ENCODE data around the gene PLCB3.
A peak's percentile ranks its signal among the peaks of the same experiment; 100 is the strongest.

PLCB3 gene

DNA sequence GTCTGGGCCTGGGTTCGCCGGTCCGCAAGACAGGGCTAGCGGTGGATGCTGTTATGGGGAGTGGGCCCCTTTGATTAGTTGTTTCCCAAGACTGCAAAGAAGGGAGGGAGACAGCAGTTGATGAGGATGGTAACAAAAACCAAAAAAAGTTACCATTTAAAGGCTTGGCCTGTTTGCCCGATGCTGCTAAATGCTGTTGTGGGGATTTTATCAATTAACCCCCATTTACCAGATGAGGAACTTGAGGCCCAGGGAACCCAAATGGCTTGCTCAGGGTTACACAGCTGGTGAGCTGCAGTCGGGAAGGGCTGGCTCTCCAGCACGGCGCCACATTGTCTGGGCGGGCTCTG, 28.7 kb upstream of the PLCB3 start:
- DNase-seq (ENCODE audit: low read depth): no peak

GRCh38 chr11:64223001-64223651, 28.2 kb upstream of the PLCB3 start:
- no peak for DNase-seq (ENCODE audit: low read depth)

DNA sequence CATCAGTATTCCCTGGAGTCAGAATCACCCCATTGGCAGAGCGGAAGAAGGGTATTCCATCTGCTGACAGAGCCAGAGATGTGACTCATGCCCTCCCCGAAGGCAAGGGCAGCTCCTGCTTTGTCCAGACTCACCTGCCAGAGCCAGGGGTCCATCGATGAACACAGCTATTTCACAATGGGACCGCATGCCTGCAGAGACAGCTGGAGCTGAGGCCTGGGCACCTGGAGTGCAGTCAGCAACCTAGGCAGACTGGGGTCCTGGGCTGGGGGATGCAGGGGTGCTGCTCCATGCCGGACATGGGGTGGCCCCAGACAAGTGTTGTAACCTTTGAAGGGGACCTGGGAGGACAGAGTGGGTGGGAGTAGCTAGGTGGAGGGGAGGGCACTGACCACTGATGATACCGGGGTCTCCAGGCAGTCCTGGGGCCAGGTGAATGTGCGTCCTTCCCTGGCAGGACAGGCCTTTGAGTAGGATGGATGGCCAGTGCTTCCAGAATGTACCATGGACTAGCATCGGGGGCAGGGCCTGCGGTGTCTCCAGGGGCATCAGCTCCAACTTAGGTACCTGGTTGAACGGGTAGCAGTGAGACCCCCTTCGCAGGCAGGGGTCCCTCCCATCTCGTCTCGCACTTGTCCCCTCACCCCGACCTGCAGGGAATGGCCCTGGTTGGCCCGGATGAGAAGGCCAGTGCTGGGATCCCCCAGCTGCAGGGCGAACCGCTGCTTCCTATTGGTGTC, 27.0 kb upstream of the PLCB3 start:
- DNase-seq (ENCODE audit: low read depth): peak; percentile 25

- no peak for DNase-seq (ENCODE audit: low read depth)
Observed at GRCh38 chr11:64224891-64225607, 26.3 kb upstream of the PLCB3 start.

- peak; percentile 78 for DNase-seq (ENCODE audit: low read depth)
Observed at GRCh38 chr11:64225608-64226506, 25.5 kb upstream of the PLCB3 start, which contains the start of the genes NUDT22 and TRPT1. Gene NUDT22 (plus strand): TSS chr11:64226274. CDS start chr11:64226653, 379 bp downstream. Gene TRPT1 (minus strand): TSS chr11:64226186. CDS start chr11:64225860, 326 bp downstream.

DNA sequence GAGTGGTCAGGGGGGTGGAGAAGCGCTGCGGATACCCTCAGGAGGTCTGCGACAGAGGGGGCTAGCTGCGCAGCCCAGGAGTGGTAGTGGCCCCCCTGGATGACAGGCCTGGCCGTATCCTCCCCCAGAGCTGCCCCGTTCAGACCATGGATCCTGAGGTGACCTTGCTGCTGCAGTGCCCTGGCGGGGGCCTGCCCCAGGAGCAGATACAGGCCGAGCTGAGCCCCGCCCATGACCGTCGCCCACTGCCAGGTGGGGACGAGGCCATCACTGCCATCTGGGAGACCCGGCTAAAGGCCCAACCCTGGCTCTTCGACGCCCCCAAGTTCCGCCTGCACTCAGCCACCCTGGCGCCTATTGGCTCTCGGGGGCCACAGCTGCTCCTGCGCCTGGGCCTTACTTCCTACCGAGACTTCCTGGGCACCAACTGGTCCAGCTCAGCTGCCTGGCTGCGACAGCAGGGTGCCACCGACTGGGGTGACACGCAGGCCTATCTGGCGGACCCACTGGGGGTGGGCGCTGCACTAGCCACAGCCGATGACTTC, 24.8 kb upstream of the PLCB3 start:
- no peak for DNase-seq (ENCODE audit: low read depth)

GRCh38 chr11:64227405-64227956, 23.8 kb upstream of the PLCB3 start:
- DNase-seq (ENCODE audit: low read depth): no peak

GRCh38 chr11:64229090-64229743, 22.1 kb upstream of the PLCB3 start:
- no peak for DNase-seq (ENCODE audit: low read depth)

DNA sequence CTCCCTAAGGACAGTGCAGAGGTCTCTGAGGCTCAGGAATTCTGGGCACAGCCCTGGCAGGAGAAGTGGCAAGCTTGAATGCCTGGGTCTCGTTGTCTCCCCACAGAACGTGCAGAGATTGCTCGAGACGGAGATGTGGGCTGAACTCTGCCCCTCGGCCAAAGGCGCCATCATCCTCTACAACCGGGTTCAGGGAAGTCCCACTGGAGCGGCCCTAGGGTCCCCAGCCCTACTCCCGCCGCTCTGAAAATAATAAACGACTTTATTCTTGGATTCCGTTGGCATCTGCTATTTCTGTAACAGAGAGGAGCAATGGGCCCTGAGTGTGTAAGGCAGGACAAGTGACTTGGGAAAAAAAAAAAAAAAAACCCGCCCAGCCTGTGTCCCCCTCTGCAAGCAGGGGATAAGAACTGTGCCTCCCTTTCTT, 21.6 kb upstream of the PLCB3 start:
- no peak for DNase-seq (ENCODE audit: low read depth)

GRCh38 chr11:64230171-64230984, 21.0 kb upstream of the PLCB3 start, which contains the start of gene DNAJC4:
Gene DNAJC4 (plus strand): TSS chr11:64230548. CDS start chr11:64230855, 307 bp downstream.
- peak; percentile 87 for DNase-seq (ENCODE audit: low read depth)

GRCh38 chr11:64230985-64231365, 20.4 kb upstream of the PLCB3 start:
- DNase-seq (ENCODE audit: low read depth): no peak

GRCh38 chr11:64231546-64231945, 19.8 kb upstream of the PLCB3 start:
- no peak for DNase-seq (ENCODE audit: low read depth)

- no peak for DNase-seq (ENCODE audit: low read depth)
Observed at GRCh38 chr11:64232182-64232966, 19.0 kb upstream of the PLCB3 start.

GRCh38 chr11:64232967-64233315, 18.4 kb upstream of the PLCB3 start:
- DNase-seq (ENCODE audit: low read depth): no peak

DNA sequence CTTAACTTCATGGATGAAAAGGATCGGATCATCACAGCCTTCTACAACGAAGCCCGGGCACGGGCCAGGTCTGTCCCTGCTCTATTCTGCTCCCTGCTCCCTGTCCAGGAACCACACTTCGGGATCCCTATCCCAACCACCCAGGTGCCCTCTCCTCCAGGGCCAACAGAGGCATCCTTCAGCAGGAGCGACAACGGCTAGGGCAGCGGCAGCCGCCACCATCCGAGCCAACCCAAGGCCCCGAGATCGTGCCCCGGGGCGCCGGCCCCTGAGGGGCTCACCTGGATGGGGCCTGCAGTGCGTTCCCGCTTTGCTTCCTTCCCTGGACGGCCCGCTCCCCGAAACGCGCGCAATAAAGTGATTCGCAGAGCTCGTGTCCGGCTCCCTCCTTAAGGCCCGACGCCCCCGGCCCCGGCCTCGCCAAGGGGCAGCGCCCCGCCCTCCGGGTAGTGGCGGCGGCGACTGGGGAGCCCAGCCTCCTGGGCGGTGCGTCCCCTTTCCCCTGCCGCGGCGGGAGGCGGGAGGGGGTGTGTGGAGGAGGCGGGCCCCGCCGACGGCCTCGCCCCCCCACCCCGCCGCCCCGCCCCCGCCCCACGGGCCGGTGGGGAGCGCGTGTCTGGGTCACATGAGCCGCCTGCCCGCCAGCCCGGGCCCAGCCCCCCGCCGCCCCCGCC, 17.3 kb upstream of the PLCB3 start, which contains the start of gene VEGFB:
TSS of gene VEGFB (plus strand) at position 672 of the 674 bp plus-strand sequence. CDS start 250 bp downstream, outside the sequence.
- DNase-seq (ENCODE audit: low read depth): no peak

DNA sequence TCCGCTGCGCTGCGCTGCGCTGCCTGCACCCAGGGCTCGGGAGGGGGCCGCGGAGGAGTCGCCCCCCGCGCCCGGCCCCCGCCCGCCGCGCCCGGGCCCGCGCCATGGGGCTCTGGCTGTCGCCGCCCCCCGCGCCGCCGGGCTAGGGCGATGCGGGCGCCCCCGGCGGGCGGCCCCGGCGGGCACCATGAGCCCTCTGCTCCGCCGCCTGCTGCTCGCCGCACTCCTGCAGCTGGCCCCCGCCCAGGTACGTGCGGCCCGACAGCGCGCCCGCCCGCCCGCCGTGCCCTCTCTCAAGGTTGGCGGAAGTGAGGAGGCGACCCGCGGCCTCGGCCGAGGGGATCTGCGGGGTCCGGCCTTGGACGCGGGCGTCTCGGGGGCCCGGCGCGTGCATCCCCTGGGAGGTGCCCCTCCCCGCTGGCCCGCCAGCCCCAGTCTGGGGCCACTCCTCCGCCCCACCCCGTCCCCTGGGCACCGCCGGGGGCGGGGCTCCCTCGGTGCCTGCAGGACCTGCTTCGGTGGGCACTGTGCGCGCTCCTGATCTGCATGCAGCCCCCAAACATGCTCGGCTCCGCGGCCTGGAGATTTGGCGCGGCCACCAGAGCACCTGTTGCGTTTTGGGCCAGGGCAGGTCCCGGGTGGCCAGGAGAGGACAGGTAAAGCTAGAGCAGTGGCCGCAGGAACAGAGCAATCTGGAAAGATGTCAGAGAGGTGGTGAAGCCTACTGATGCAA, 16.5 kb upstream of the PLCB3 start:
- no peak for DNase-seq (ENCODE audit: low read depth)

- no peak for DNase-seq (ENCODE audit: low read depth)
Observed at GRCh38 chr11:64235437-64236161, 15.7 kb upstream of the PLCB3 start.

All from iris pigment epithelial cell (primary cell).